Nephron (organoid): ENCODE results near the gene AP3S2.

Experiments used
- H3K27ac Mint-ChIP-seq, 3 experiments: 2 replicates each; pipeline ENCODE4 v1.8.0; 2020; ENCODE audit warnings: mixed read lengths in 3 of 3, mild to moderate bottlenecking in 2 of 3, moderate library complexity in 1 of 3
- H3K27me3 Mint-ChIP-seq: 2 replicates; pipeline ENCODE4 v1.8.0; 2021; ENCODE audit warnings: low read depth, mild to moderate bottlenecking, moderate library complexity, mixed read lengths
- H3K36me3 Mint-ChIP-seq: 2 replicates; pipeline ENCODE4 v1.8.0; 2020; ENCODE audit warnings: low read depth, mixed read lengths
- H3K4me1 Mint-ChIP-seq: 2 replicates; pipeline ENCODE4 v1.8.0; 2020; ENCODE audit warnings: mixed read lengths
- H3K4me3 Mint-ChIP-seq, 3 experiments: 2 replicates each; pipeline ENCODE4 v1.8.0; 2020; ENCODE audit warnings: mild to moderate bottlenecking in 3 of 3, mixed read lengths in 3 of 3, moderate library complexity in 2 of 3
- H3K9me3 Mint-ChIP-seq: 2 replicates; pipeline ENCODE4 v1.8.0; 2020; ENCODE audit warnings: mixed read lengths
- CTCF ChIP-seq, 3 experiments: fragments of 200-600 bp; sonication (generic); IDR thresholded peaks; one replicate each; pipeline ENCODE4 v1.5.0; 2021; ENCODE audit warnings: antibody characterized with exemption in 3 of 3; ENCODE audit not compliant: unreplicated experiment in 3 of 3

Gene AP3S2

GRCh38 chr15:89802986-89803824 lies 90.6 kb downstream of the AP3S2 start:
- no peak for TF ChIP-seq CTCF (IDR thresholded peaks at IDR 0.05; ENCODE audit: unreplicated experiment in 3 of 3)
- peaks cover 7% of the 10 kb centered on the region for H3K27me3 Mint-ChIP-seq
- no peak overlapping the region for H3K27ac Mint-ChIP-seq
- peaks cover 9% of the 10 kb centered on the region for H3K4me1 Mint-ChIP-seq
- peaks cover 4% of the 10 kb centered on the region for H3K36me3 Mint-ChIP-seq
- no peak overlapping the region for H3K4me3 Mint-ChIP-seq
- no peaks in the 10 kb centered on the region for H3K9me3 Mint-ChIP-seq

- peak overlapping the region in 1 of 3 experiments; percentile 0 for H3K4me3 Mint-ChIP-seq
- no peaks in the 10 kb centered on the region for H3K9me3 Mint-ChIP-seq
- H3K4me1 Mint-ChIP-seq = peaks cover 5% of the 10 kb centered on the region
- H3K27ac Mint-ChIP-seq = peak overlapping the region in 1 of 3 experiments; percentile 47
- H3K27me3 Mint-ChIP-seq = no peaks in the 10 kb centered on the region
- peaks cover 4% of the 10 kb centered on the region for H3K36me3 Mint-ChIP-seq
- no peak for TF ChIP-seq CTCF (IDR thresholded peaks at IDR 0.05; ENCODE audit: unreplicated experiment in 3 of 3)
Observed at GRCh38 chr15:89802231-89802928, 91.4 kb downstream of the AP3S2 start.

- Mint-ChIP-seq H3K9me3 (peaks cover 4% of the 10 kb centered on the region), H3K4me3 (no peak overlapping the region), H3K27ac (peak overlapping the region in 1 of 3 experiments; percentile 47), H3K27me3 (no peaks in the 10 kb centered on the region), H3K36me3 (peaks cover 8% of the 10 kb centered on the region), H3K4me1 (no peaks in the 10 kb centered on the region)
- TF ChIP-seq CTCF (IDR thresholded peaks at IDR 0.05; ENCODE audit: unreplicated experiment in 3 of 3) = no peak
Observed at GRCh38 chr15:89801471-89802195, 92.2 kb downstream of the AP3S2 start.

- Mint-ChIP-seq H3K4me3 (no peak overlapping the region), H3K27ac (peak overlapping the region in 1 of 3 experiments; percentile 15), H3K4me1 (peaks cover 8% of the 10 kb centered on the region), H3K27me3 (no peaks in the 10 kb centered on the region), H3K9me3 (peaks cover 8% of the 10 kb centered on the region), H3K36me3 (peaks cover 10% of the 10 kb centered on the region)
- TF ChIP-seq CTCF (IDR thresholded peaks at IDR 0.05; ENCODE audit: unreplicated experiment in 3 of 3) = no peak
Observed at GRCh38 chr15:89799918-89800498, 93.8 kb downstream of the AP3S2 start.

- Mint-ChIP-seq H3K27ac (no peak overlapping the region), H3K4me1 (peaks cover 12% of the 10 kb centered on the region), H3K4me3 (no peak overlapping the region), H3K27me3 (no peaks in the 10 kb centered on the region), H3K36me3 (peaks cover 11% of the 10 kb centered on the region), H3K9me3 (peaks cover 10% of the 10 kb centered on the region)
- TF ChIP-seq CTCF (IDR thresholded peaks at IDR 0.05; ENCODE audit: unreplicated experiment in 3 of 3) = no peak
Observed at GRCh38 chr15:89799011-89799911, 94.5 kb downstream of the AP3S2 start.
